ENCODE data around the gene ARHGEF40.

Gene ARHGEF40

GRCh38 chr14:21096438-21096837 is 26.3 kb downstream of the ARHGEF40 start:
- TF ChIP-seq CTCF (IDR thresholded peaks at IDR 0.05; ENCODE audit: poor library complexity, severe bottlenecking): no peak
- Histone ChIP-seq H3K4me1 (ENCODE audit: insufficient read depth, poor library complexity, severe bottlenecking) (peaks cover 16% of the 10 kb centered on the region), H3K27ac (ENCODE audit: poor library complexity, severe bottlenecking) (peak overlapping the region; percentile 62), H3K27me3 (ENCODE audit: insufficient read depth, poor library complexity, severe bottlenecking) (no peaks in the 10 kb centered on the region), H3K9me3 (ENCODE audit: severe bottlenecking) (no peaks in the 10 kb centered on the region), H3K4me3 (ENCODE audit: severe bottlenecking) (no peak overlapping the region), H3K36me3 (ENCODE audit: low read depth) (peaks cover 8% of the 10 kb centered on the region)
- ATAC-seq (ENCODE audit: low read depth) (no peak), DNase-seq (ENCODE audit: low spot score) (no peak)

- Histone ChIP-seq H3K36me3 (ENCODE audit: low read depth) (peaks cover 6% of the 10 kb centered on the region; the same call in 1 of the 2 replicates), H3K27ac (ENCODE audit: poor library complexity, severe bottlenecking) (peak overlapping the region; percentile 62), H3K9me3 (ENCODE audit: severe bottlenecking) (no peaks in the 10 kb centered on the region), H3K4me1 (ENCODE audit: insufficient read depth, poor library complexity, severe bottlenecking) (peaks cover 20% of the 10 kb centered on the region), H3K27me3 (ENCODE audit: insufficient read depth, poor library complexity, severe bottlenecking) (no peaks in the 10 kb centered on the region), H3K4me3 (ENCODE audit: severe bottlenecking) (peak overlapping the region; percentile 9)
- ATAC-seq (ENCODE audit: low read depth) (no peak), DNase-seq (ENCODE audit: low spot score) (no peak)
- TF ChIP-seq CTCF (IDR thresholded peaks at IDR 0.05; ENCODE audit: poor library complexity, severe bottlenecking): no peak
Measured at GRCh38 chr14:21096978-21097635, 27.0 kb downstream of the ARHGEF40 start.

- Histone ChIP-seq H3K27me3 (ENCODE audit: insufficient read depth, poor library complexity, severe bottlenecking) (no peaks in the 10 kb centered on the region), H3K27ac (ENCODE audit: poor library complexity, severe bottlenecking) (peak overlapping the region; percentile 62), H3K4me1 (ENCODE audit: insufficient read depth, poor library complexity, severe bottlenecking) (peaks cover 26% of the 10 kb centered on the region), H3K9me3 (ENCODE audit: severe bottlenecking) (no peaks in the 10 kb centered on the region), H3K4me3 (ENCODE audit: severe bottlenecking) (peak overlapping the region; percentile 9), H3K36me3 (ENCODE audit: low read depth) (peaks cover 5% of the 10 kb centered on the region; the same call in 1 of the 2 replicates)
- DNase-seq (ENCODE audit: low spot score) (no peak), ATAC-seq (ENCODE audit: low read depth) (no peak)
- TF ChIP-seq CTCF (IDR thresholded peaks at IDR 0.05; ENCODE audit: poor library complexity, severe bottlenecking): no peak
Measured at GRCh38 chr14:21097636-21098075, 27.6 kb downstream of the ARHGEF40 start.

- peak; percentile 7 for TF ChIP-seq CTCF (IDR thresholded peaks at IDR 0.05; ENCODE audit: poor library complexity, severe bottlenecking)
- no peaks in the 10 kb centered on the region for H3K36me3 ChIP-seq (ENCODE audit: low read depth)
- ATAC-seq (ENCODE audit: low read depth) (peak; percentile 59), DNase-seq (ENCODE audit: low spot score) (peak; percentile 83)
- peaks cover 29% of the 10 kb centered on the region for H3K4me1 ChIP-seq (ENCODE audit: insufficient read depth, poor library complexity, severe bottlenecking)
- no peaks in the 10 kb centered on the region for H3K9me3 ChIP-seq (ENCODE audit: severe bottlenecking)
- no peaks in the 10 kb centered on the region for H3K27me3 ChIP-seq (ENCODE audit: insufficient read depth, poor library complexity, severe bottlenecking)
- peak within 1 kb of the TSS; percentile 49 for H3K4me3 ChIP-seq (ENCODE audit: severe bottlenecking)
- peak within 1 kb of the TSS; percentile 62 for H3K27ac ChIP-seq (ENCODE audit: poor library complexity, severe bottlenecking)
Measured at GRCh38 chr14:21098076-21098891, 28.2 kb downstream of the ARHGEF40 start, which contains the start of gene ZNF219. Gene ZNF219, minus strand, starts transcription at chr14:21098655. Its CDS starts 5,064 bp downstream, at chr14:21093591.
